Neuronal stem cell (in vitro differentiated cells): ENCODE data around the gene RAB37.
A peak's percentile ranks its signal among the peaks of the same experiment; 100 is the strongest.

Experiments used
- DNase-seq: peaks from one replicate; pipeline ENCODE4 v3.0.0-alpha.2; 2013; ENCODE audit warnings: low spot score
- H2AFZ ChIP-seq: one replicate; pipeline ENCODE4 v1.6.1; 2013; ENCODE audit warnings: mild to moderate bottlenecking, low read length, inconsistent platforms
- H2AK5ac ChIP-seq: 2 replicates; pipeline ENCODE4 v1.6.1; 2013; ENCODE audit warnings: low read depth, mild to moderate bottlenecking, inconsistent platforms, low read length, moderate library complexity, mixed read lengths
- H2BK120ac ChIP-seq: 2 replicates; pipeline ENCODE4 v1.6.1; 2013; ENCODE audit warnings: low read depth, mild to moderate bottlenecking, inconsistent platforms, low read length, moderate library complexity, mixed read lengths
- H2BK12ac ChIP-seq: one replicate; pipeline ENCODE4 v1.6.1; 2013; ENCODE audit warnings: low read length, inconsistent platforms
- H2BK15ac ChIP-seq: 2 replicates; pipeline ENCODE4 v1.6.1; 2013; ENCODE audit warnings: mild to moderate bottlenecking, low read length, inconsistent platforms, mixed read lengths
- H2BK5ac ChIP-seq: one replicate; pipeline ENCODE4 v1.6.1; 2013; ENCODE audit warnings: inconsistent platforms, mild to moderate bottlenecking, low read length, moderate library complexity
- H3K14ac ChIP-seq: one replicate; pipeline ENCODE4 v1.6.1; 2013; ENCODE audit warnings: low read length, inconsistent platforms
- H3K18ac ChIP-seq: 2 replicates; pipeline ENCODE4 v1.6.1; 2013; ENCODE audit warnings: low read length, inconsistent platforms
- H3K23ac ChIP-seq: 2 replicates; pipeline ENCODE4 v1.6.1; 2013; ENCODE audit warnings: low read depth, mild to moderate bottlenecking, mixed read lengths, low read length, inconsistent platforms; ENCODE audit not compliant: poor library complexity
- H3K27ac ChIP-seq: replicated peaks from 3 replicates; pipeline ENCODE4 v1.5.1; 2013; ENCODE audit warnings: low read length, inconsistent platforms
- H3K27me3 ChIP-seq, 3 experiments: 2 replicates each; pipeline ENCODE4 v1.6.1; 2013; ENCODE audit warnings: low read length in 3 of 3, mild to moderate bottlenecking in 2 of 3, inconsistent platforms in 1 of 3, low read depth in 1 of 3, mixed read lengths in 1 of 3, moderate library complexity in 1 of 3; ENCODE audit not compliant: control insufficient read depth in 3 of 3, insufficient read depth in 3 of 3
- H3K36me3 ChIP-seq, 2 donors: replicated peaks in 1 of 2; 2 replicates each; pipeline ENCODE4 v1.6.1; 2013; ENCODE audit warnings: low read length in 2 of 2; ENCODE audit not compliant: control insufficient read depth in 2 of 2, insufficient read depth in 2 of 2
- H3K4ac ChIP-seq: 2 replicates; pipeline ENCODE4 v1.6.1; 2013; ENCODE audit warnings: inconsistent platforms, mild to moderate bottlenecking, low read length, moderate library complexity
- H3K4me1 ChIP-seq, 2 donors: 1 replicate in 1 of 2; 2 replicates in 1 of 2; pipeline ENCODE4 v1.6.1; 2013; ENCODE audit warnings: low read length in 2 of 2, low read depth in 1 of 2; ENCODE audit not compliant: control insufficient read depth in 2 of 2, insufficient read depth in 1 of 2
- H3K4me2 ChIP-seq: one replicate; pipeline ENCODE4 v1.6.1; 2013; ENCODE audit warnings: mild to moderate bottlenecking, low read length, inconsistent platforms; ENCODE audit not compliant: insufficient read depth, poor library complexity, severe bottlenecking
- H3K4me3 ChIP-seq, 2 donors: 2 replicates each; pipeline ENCODE4 v1.5.1; 2013; ENCODE audit warnings: low read length in 2 of 2, mild to moderate bottlenecking in 2 of 2, inconsistent platforms in 1 of 2, moderate library complexity in 1 of 2
- H3K79me1 ChIP-seq: one replicate; pipeline ENCODE4 v1.6.1; 2013; ENCODE audit warnings: low read depth, mild to moderate bottlenecking, inconsistent platforms, low read length, moderate library complexity
- H3K9ac ChIP-seq: one replicate; pipeline ENCODE4 v1.6.1; 2013; ENCODE audit warnings: mild to moderate bottlenecking, low read depth, low read length, inconsistent platforms; ENCODE audit not compliant: poor library complexity
- H3K9me3 ChIP-seq, 2 donors: replicated peaks in 1 of 2; 2 replicates each; pipeline versions ENCODE3 to v1.6.1; 2013; ENCODE audit warnings: low read length in 2 of 2, mild to moderate bottlenecking in 2 of 2, inconsistent platforms in 1 of 2, low read depth in 1 of 2, mixed read lengths in 1 of 2, moderate library complexity in 1 of 2; ENCODE audit not compliant: control insufficient read depth in 2 of 2, insufficient read depth in 1 of 2
- H4K8ac ChIP-seq: one replicate; pipeline ENCODE4 v1.6.1; 2013; ENCODE audit warnings: low read depth, mild to moderate bottlenecking, inconsistent platforms, low read length, moderate library complexity
- H4K91ac ChIP-seq: one replicate; pipeline ENCODE4 v1.6.1; 2013; ENCODE audit warnings: low read length, low read depth, mild to moderate bottlenecking, inconsistent platforms; ENCODE audit not compliant: poor library complexity
- WGBS, 2 donors: extraction: QIAGEN DNeasy Blood & Tissue Kit; methylation state at CpG; one replicate each; pipeline ENCODE4 v1.1.7; 2013; ENCODE audit warnings: missing lambda C conversion rate in 2 of 2, mixed read lengths in 1 of 2; ENCODE audit not compliant: insufficient read length in 2 of 2, insufficient replicate concordance in 1 of 2; ENCODE audit errors: extremely low coverage in 2 of 2; 5-methylcytosine and 5-hydroxymethylcytosine counted together

The RAB37 gene

GRCh38 chr17:74746922-74747321 is 9.9 kb downstream of the RAB37 start:
- Histone ChIP-seq H3K27ac (peak overlapping the region; percentile 50), H3K9me3 (no peaks in the 10 kb centered on the region), H3K36me3 (peaks cover 0 to 9% of the 10 kb centered on the region in 2 donors), H3K4ac (no peak overlapping the region), H4K8ac (no peak overlapping the region), H2BK5ac (no peak overlapping the region), H3K18ac (peak overlapping the region; percentile 78), H3K9ac (no peak overlapping the region), H2AK5ac (no peak overlapping the region), H3K4me1 (peaks cover 39 to 48% of the 10 kb centered on the region in 2 donors), H3K79me1 (peaks cover 17% of the 10 kb centered on the region), H2BK120ac (no peak overlapping the region), H2BK15ac (no peak overlapping the region), H3K4me2 (no peak overlapping the region), H3K4me3 (no peak overlapping the region), H3K23ac (no peak overlapping the region), H2BK12ac (no peak overlapping the region), H3K27me3 (peaks cover 0 to under 1% (median 0%) of the 10 kb centered on the region in 3 experiments), H2AFZ (peak overlapping the region; percentile 41), H3K14ac (no peak overlapping the region), H4K91ac (no peak overlapping the region)
- WGBS, 2 donors = no CpG with 5 or more reads among the region's 6 CpGs
- no peak for DNase-seq

GRCh38 chr17:74748279-74748528 is 11.1 kb downstream of the RAB37 start:
- DNase-seq = no peak
- H3K18ac ChIP-seq = no peak overlapping the region
- H2AFZ ChIP-seq = peak overlapping the region; percentile 80
- peak overlapping the region; percentile 60 for H2BK5ac ChIP-seq
- H2AK5ac ChIP-seq = no peak overlapping the region
- no peak overlapping the region for H4K8ac ChIP-seq
- H3K23ac ChIP-seq = no peak overlapping the region
- no peak overlapping the region for H3K9ac ChIP-seq
- WGBS, 2 donors = no CpG with 5 or more reads among the region's 34 CpGs
- H3K14ac ChIP-seq = no peak overlapping the region
- no peak overlapping the region for H4K91ac ChIP-seq
- H2BK120ac ChIP-seq = no peak overlapping the region
- H3K79me1 ChIP-seq = peaks cover 17% of the 10 kb centered on the region
- H3K4me3 ChIP-seq = peak overlapping the region in 1 of 2 donors; percentile 85
- no peaks in the 10 kb centered on the region for H3K9me3 ChIP-seq
- peaks cover 39 to 44% of the 10 kb centered on the region in 2 donors for H3K4me1 ChIP-seq
- peak overlapping the region; percentile 55 for H3K4me2 ChIP-seq
- H3K27ac ChIP-seq = no peak overlapping the region
- H3K36me3 ChIP-seq = peaks cover 0 to 20% of the 10 kb centered on the region in 2 donors
- no peak overlapping the region for H2BK12ac ChIP-seq
- H2BK15ac ChIP-seq = no peak overlapping the region
- no peak overlapping the region for H3K4ac ChIP-seq
- no peaks in the 10 kb centered on the region for H3K27me3 ChIP-seq

- peak within 1 kb of the TSS; percentile 79 for H2AK5ac ChIP-seq
- H4K8ac ChIP-seq = no peak within 1 kb of the TSS
- DNase-seq = peak; percentile 92
- peak within 1 kb of the TSS; percentile 64 for H2BK120ac ChIP-seq
- H3K18ac ChIP-seq = peak within 1 kb of the TSS; percentile 95
- peaks cover 17% of the 10 kb centered on the region for H3K79me1 ChIP-seq
- peaks cover 0 to 21% of the 10 kb centered on the region in 2 donors for H3K36me3 ChIP-seq
- H3K9ac ChIP-seq = peak within 1 kb of the TSS; percentile 98
- peak within 1 kb of the TSS; percentile 27 for H2BK15ac ChIP-seq
- H3K4me1 ChIP-seq = peaks cover 39 to 44% of the 10 kb centered on the region in 2 donors
- peak within 1 kb of the TSS; percentile 91 for H3K14ac ChIP-seq
- H3K9me3 ChIP-seq = no peaks in the 10 kb centered on the region
- no peaks in the 10 kb centered on the region for H3K27me3 ChIP-seq
- peak within 1 kb of the TSS; percentile 95 for H2BK5ac ChIP-seq
- H3K23ac ChIP-seq = peak within 1 kb of the TSS; percentile 94
- H3K4ac ChIP-seq = no peak within 1 kb of the TSS
- H4K91ac ChIP-seq = no peak within 1 kb of the TSS
- no peak within 1 kb of the TSS for H2BK12ac ChIP-seq
- peak within 1 kb of the TSS; percentile 89 for H3K4me2 ChIP-seq
- peak within 1 kb of the TSS; percentile 18 for H3K27ac ChIP-seq
- peak within 1 kb of the TSS; percentile 85 to 95 for H3K4me3 ChIP-seq
- no CpG with 5 or more reads among the region's 90 CpGs for WGBS, 2 donors
- H2AFZ ChIP-seq = peak within 1 kb of the TSS; percentile 86
Observed at GRCh38 chr17:74748529-74749278, 11.6 kb downstream of the RAB37 start, which contains the start of gene NHERF1. NHERF1 (plus strand) TSS chr17:74748628; CDS start chr17:74748847, 219 bp downstream.

- no peak for DNase-seq
- peak overlapping the region; percentile 91 for H3K14ac ChIP-seq
- peak overlapping the region; percentile 98 for H3K9ac ChIP-seq
- H3K4me2 ChIP-seq = peak overlapping the region; percentile 89
- H3K23ac ChIP-seq = peak overlapping the region; percentile 94
- H2BK12ac ChIP-seq = no peak overlapping the region
- no peak overlapping the region for H2AK5ac ChIP-seq
- H3K18ac ChIP-seq = peak overlapping the region; percentile 95
- H3K27ac ChIP-seq = no peak overlapping the region
- H3K4me3 ChIP-seq = peak overlapping the region; percentile 85 to 95
- H3K4ac ChIP-seq = no peak overlapping the region
- H3K36me3 ChIP-seq = peaks cover 0 to 21% of the 10 kb centered on the region in 2 donors
- H4K8ac ChIP-seq = no peak overlapping the region
- H4K91ac ChIP-seq = no peak overlapping the region
- H2BK5ac ChIP-seq = peak overlapping the region; percentile 95
- H3K4me1 ChIP-seq = peaks cover 39 to 44% of the 10 kb centered on the region in 2 donors
- WGBS, 2 donors = no CpG with 5 or more reads among the region's 46 CpGs
- H2AFZ ChIP-seq = peak overlapping the region; percentile 86
- no peak overlapping the region for H2BK120ac ChIP-seq
- H3K9me3 ChIP-seq = no peaks in the 10 kb centered on the region
- no peak overlapping the region for H2BK15ac ChIP-seq
- H3K27me3 ChIP-seq = no peaks in the 10 kb centered on the region
- H3K79me1 ChIP-seq = peaks cover 17% of the 10 kb centered on the region
Observed at GRCh38 chr17:74749279-74750038, 12.4 kb downstream of the RAB37 start.
